Mesenteric fat pad (tissue), 1 donor: ENCODE data around the gene NPY5R. TPM values are rescaled to one million over a fixed set of nuclear protein-coding genes. Genes with fewer than 3 reads are reported as not detected.

Source experiments
- DNase-seq: peaks from one replicate; pipeline ENCODE4 v3.0.0-alpha.2; 2020; ENCODE audit warnings: low spot score
- total RNA-seq: library from RNA; stranded (reverse); fragmentation: NEBNext Ultra II Directional; extraction: Animal tissue kit (Norgen Biotek cat#: 25700); gene quantifications from one replicate; pipeline ENCODE4 v1.2.1, GENCODE V29; 2021
- donor health status: DM: yes; HTN: yes; CAD: no.

NPY5R gene
- total RNA-seq, 1 donor from 2014 or later, result 3.5 TPM

GRCh38 chr4:163384434-163384833 is 40.7 kb downstream of the NPY5R start:
- DNase-seq, result no peak

GRCh38 chr4:163384926-163385325 is 41.2 kb downstream of the NPY5R start:
- no peak for DNase-seq

- DNase-seq, result no peak
These were observed 41.8 kb downstream of the NPY5R start for GRCh38 chr4:163385466-163385865.

- no peak for DNase-seq
These were observed 48.1 kb downstream of the NPY5R start for GRCh38 chr4:163391756-163392155.

GRCh38 chr4:163392328-163392727 is 48.6 kb downstream of the NPY5R start:
- DNase-seq, result no peak

GRCh38 chr4:163393471-163393870 is 49.8 kb downstream of the NPY5R start:
- no peak for DNase-seq

GRCh38 chr4:163395055-163395454 is 51.4 kb downstream of the NPY5R start:
- DNase-seq, result no peak

- DNase-seq, result no peak
These were observed 52.1 kb downstream of the NPY5R start for GRCh38 chr4:163395758-163396157.

GRCh38 chr4:163398238-163398637 is 54.5 kb downstream of the NPY5R start:
- DNase-seq, result no peak

- no peak for DNase-seq
These were observed 57.2 kb downstream of the NPY5R start for GRCh38 chr4:163400911-163401310.

Other genes with a start within 250 kb of the NPY5R start
- gene NAF1, start 177.0 kb upstream of the NPY5R start, total RNA-seq, result 23.4 TPM
- gene NPY1R, start 11.3 kb upstream of the NPY5R start, total RNA-seq, result 17.2 TPM
- not detected for gene TKTL2, start 129.9 kb downstream of the NPY5R start, total RNA-seq
- 18.3 TPM for gene TMA16, start 150.8 kb downstream of the NPY5R start, total RNA-seq